AG04450 (cell line): ENCODE measurements around the gene OR52N2. TPM values are rescaled to one million over a fixed set of nuclear protein-coding genes. Genes with fewer than 3 reads are reported as not detected.

Experiments
- CTCF ChIA-PET: fragments of 300-600, 350-600 bp; formaldehyde crosslinking; extraction: SDS; loops from one replicate; lab custom pipeline; 2022; ENCODE audit warnings: antibody characterized with exemption, inconsistent platforms; lab: Charles Lee
- POLR2A ChIA-PET: fragments of 350-600 bp; formaldehyde crosslinking; extraction: SDS; loops from one replicate; lab custom pipeline; 2021; ENCODE audit warnings: antibody characterized with exemption, inconsistent platforms; lab: Yijun Ruan, JAX
- DNase-seq: peaks from one replicate; pipeline ENCODE4 v3.0.0-alpha.2; 2011; ENCODE audit warnings: low read depth, low spot score
- H3K27ac ChIP-seq: one replicate; pipeline ENCODE4 v1.5.1; 2012; ENCODE audit warnings: low read depth, low read length, control low read depth
- H3K27me3 ChIP-seq: one replicate; pipeline ENCODE4 v1.6.0; 2012; ENCODE audit warnings: low read length; ENCODE audit not compliant: control insufficient read depth, insufficient read depth
- H3K4me3 ChIP-seq: 2 replicates; pipeline ENCODE4 v1.5.1; 2011; ENCODE audit warnings: mild to moderate bottlenecking, low read depth, low read length, control low read depth
- H3K9me3 ChIP-seq: 2 replicates; pipeline ENCODE4 v1.5.1; 2012; ENCODE audit warnings: low read length; ENCODE audit not compliant: control insufficient read depth, insufficient read depth
- polyA minus RNA-seq: library from RNA; depleted of rRNA, polyadenylated mRNA; stranded (reverse); fragments of >200 nt; gene quantifications from 2 replicates; pipeline ENCODE4 v1.2.3, GENCODE V29; 2011; rRNA and poly(A)+ RNA removed
- polyA plus RNA-seq: library from polyadenylated mRNA; depleted of rRNA; stranded (reverse); fragments of >200 nt; gene quantifications from 2 replicates; pipeline ENCODE4 v1.2.3, GENCODE V29; 2011; rRNA removed
- TF ChIP-seq, protein P1 (sequence below): IDR thresholded peaks from 2 replicates; pipeline ENCODE4 v1.5.1; 2011; ENCODE audit warnings: low read depth, low read length, control low read depth, inconsistent platforms

OR52N2 gene
- polyA plus RNA-seq (not detected in 2 replicates), polyA minus RNA-seq (not detected in 2 replicates)

- DNase-seq: peak; percentile 43
- Histone ChIP-seq H3K27ac (no peak within 1 kb of the TSS), H3K27me3 (peaks cover 5% of the 10 kb centered on the region), H3K4me3 (peak within 1 kb of the TSS; percentile 64), H3K9me3 (no peaks in the 10 kb centered on the region)
- ChIA-PET CTCF (interaction anchor here (0.7 to 2.7 kb wide), 4 partner anchors 9 to 554 kb away, joined by 3 to 35 read pairs (median 4); no protein-coding TSS in a partner anchor), POLR2A (no interaction called here)
- TF ChIP-seq, protein P1, sequence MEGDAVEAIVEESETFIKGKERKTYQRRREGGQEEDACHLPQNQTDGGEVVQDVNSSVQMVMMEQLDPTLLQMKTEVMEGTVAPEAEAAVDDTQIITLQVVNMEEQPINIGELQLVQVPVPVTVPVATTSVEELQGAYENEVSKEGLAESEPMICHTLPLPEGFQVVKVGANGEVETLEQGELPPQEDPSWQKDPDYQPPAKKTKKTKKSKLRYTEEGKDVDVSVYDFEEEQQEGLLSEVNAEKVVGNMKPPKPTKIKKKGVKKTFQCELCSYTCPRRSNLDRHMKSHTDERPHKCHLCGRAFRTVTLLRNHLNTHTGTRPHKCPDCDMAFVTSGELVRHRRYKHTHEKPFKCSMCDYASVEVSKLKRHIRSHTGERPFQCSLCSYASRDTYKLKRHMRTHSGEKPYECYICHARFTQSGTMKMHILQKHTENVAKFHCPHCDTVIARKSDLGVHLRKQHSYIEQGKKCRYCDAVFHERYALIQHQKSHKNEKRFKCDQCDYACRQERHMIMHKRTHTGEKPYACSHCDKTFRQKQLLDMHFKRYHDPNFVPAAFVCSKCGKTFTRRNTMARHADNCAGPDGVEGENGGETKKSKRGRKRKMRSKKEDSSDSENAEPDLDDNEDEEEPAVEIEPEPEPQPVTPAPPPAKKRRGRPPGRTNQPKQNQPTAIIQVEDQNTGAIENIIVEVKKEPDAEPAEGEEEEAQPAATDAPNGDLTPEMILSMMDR: peak; percentile 91
These were observed at the start of gene OR52N2 for GRCh38 chr11:5808500-5809121. TSS of gene OR52N2 (plus strand) at chr11:5808924. CDS start at chr11:5820336, 11,412 bp downstream.

GRCh38 chr11:5767056-5767455 is 41.7 kb upstream of the OR52N2 start:
- Histone ChIP-seq H3K27ac (no peak overlapping the region), H3K4me3 (no peak overlapping the region), H3K27me3 (no peaks in the 10 kb centered on the region), H3K9me3 (no peaks in the 10 kb centered on the region)
- ChIA-PET POLR2A (no interaction called here), CTCF (no interaction called here)
- TF ChIP-seq, protein P1: no peak
- no peak for DNase-seq

DNA sequence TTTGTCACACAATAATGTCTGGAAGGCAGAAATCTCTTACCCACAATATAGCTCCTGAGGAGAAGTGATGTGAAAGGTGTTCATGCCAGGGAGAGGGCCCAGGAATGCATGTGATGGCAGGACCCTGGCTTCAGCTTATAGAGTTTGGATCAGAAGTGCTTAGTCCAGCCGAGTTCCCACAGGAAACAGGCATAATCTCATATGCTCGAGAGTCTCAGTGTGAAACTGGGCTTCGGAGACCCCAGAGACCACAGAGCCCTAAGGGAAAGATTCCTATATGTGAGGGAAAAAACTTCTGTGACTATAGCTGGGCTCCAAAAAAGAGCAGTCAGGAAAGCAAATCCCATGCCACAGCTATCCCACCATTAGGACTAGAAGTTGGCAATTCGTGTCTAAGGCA is 25.5 kb upstream of the OR52N2 start, which contains the start of gene OR52N5:
Gene OR52N5, minus strand, starts transcription at position 101 of the 400 bp plus-strand sequence. CDS start 4,721 bp downstream, outside the sequence.
- TF ChIP-seq, protein P1: no peak
- Histone ChIP-seq H3K27me3 (no peaks in the 10 kb centered on the region), H3K27ac (no peak within 1 kb of the TSS), H3K9me3 (no peaks in the 10 kb centered on the region), H3K4me3 (no peak within 1 kb of the TSS)
- CTCF ChIA-PET: no interaction called here
- DNase-seq: no peak
- POLR2A ChIA-PET: no interaction called here

DNA sequence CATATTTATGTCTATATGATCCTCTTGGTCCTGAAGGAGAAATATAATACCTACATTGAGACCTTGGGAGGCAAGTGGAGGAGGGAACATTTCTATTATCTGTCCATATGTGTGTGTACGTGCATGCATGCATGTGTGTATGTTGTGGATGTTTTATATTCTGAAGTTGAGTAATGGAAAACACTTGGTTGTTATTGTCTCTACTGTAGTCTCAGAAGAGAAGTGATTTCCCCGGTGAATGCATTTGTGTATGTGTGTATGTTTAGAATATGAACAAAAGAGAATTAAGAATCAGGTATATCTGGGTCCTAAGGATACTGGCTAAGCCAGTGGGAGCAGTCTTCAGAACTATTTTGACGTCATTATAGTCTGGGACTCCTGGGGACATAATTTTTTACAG is 17.6 kb upstream of the OR52N2 start, which contains the start of gene OR52N1:
Gene OR52N1, minus strand, starts transcription at position 101 of the 400 bp plus-strand sequence. CDS start 2,449 bp downstream, outside the sequence.
- DNase-seq: no peak
- TF ChIP-seq, protein P1: no peak
- Histone ChIP-seq H3K9me3 (no peaks in the 10 kb centered on the region), H3K4me3 (no peak within 1 kb of the TSS), H3K27ac (no peak within 1 kb of the TSS), H3K27me3 (no peaks in the 10 kb centered on the region)
- ChIA-PET CTCF (no interaction called here), POLR2A (no interaction called here)

GRCh38 chr11:5796541-5796940 is 12.2 kb upstream of the OR52N2 start:
- DNase-seq: no peak
- Histone ChIP-seq H3K27ac (no peak overlapping the region), H3K27me3 (no peaks in the 10 kb centered on the region), H3K4me3 (no peak overlapping the region), H3K9me3 (no peaks in the 10 kb centered on the region)
- POLR2A ChIA-PET: no interaction called here
- CTCF ChIA-PET: no interaction called here
- TF ChIP-seq, protein P1: no peak
